Smooth muscle cell of the brain vasculature (primary cell): ENCODE data around the gene TXNRD3.
A peak's percentile ranks its signal among the peaks of the same experiment; 100 is the strongest.

Source experiments
- DNase-seq: peaks from one replicate; pipeline ENCODE4 v3.0.0-alpha.2; 2012; ENCODE audit warnings: low read depth, low spot score

The TXNRD3 gene

DNA sequence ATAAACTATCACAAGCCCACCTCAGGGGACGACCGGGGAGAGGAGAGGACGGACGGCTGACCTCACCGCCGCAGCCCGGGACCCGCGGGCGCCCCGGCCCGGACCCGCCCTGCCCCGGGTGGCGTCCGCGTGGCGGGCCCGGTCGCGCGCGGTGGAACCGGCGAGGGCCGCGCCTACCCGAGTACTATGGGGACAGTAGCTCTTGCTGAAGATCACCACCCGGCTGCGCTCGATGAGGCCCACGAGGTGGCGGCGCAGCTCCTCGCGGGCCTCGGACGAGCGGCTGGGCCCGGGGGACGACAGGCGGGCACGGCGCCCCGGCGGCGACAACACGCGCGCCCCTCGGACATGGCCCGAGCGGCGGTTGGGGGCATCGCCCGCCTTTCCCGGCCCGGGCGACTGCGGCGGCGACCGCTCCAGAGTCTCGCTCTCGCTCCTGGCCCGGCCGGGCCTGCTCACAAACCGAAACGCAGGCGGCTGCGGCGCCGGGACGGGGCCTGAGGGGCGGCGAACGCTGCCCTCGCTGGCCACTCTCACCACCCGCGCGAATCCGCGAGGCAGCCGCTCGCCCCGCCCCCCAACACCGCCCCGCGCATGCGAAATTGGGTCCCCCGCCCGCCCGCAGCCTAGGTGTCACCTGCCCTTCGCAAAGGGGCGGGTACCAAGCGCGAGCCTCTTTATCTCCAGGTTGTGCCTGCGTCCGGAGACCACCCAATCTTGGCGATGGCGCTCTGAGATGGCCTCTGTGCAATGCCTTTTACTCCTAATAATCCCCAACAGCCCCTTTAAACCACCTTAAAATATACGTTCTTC is at the start of gene TXNRD3:
TSS of gene TXNRD3 (minus strand) at position 554 of the 813 bp plus-strand sequence.
- DNase-seq: no peak

DNA sequence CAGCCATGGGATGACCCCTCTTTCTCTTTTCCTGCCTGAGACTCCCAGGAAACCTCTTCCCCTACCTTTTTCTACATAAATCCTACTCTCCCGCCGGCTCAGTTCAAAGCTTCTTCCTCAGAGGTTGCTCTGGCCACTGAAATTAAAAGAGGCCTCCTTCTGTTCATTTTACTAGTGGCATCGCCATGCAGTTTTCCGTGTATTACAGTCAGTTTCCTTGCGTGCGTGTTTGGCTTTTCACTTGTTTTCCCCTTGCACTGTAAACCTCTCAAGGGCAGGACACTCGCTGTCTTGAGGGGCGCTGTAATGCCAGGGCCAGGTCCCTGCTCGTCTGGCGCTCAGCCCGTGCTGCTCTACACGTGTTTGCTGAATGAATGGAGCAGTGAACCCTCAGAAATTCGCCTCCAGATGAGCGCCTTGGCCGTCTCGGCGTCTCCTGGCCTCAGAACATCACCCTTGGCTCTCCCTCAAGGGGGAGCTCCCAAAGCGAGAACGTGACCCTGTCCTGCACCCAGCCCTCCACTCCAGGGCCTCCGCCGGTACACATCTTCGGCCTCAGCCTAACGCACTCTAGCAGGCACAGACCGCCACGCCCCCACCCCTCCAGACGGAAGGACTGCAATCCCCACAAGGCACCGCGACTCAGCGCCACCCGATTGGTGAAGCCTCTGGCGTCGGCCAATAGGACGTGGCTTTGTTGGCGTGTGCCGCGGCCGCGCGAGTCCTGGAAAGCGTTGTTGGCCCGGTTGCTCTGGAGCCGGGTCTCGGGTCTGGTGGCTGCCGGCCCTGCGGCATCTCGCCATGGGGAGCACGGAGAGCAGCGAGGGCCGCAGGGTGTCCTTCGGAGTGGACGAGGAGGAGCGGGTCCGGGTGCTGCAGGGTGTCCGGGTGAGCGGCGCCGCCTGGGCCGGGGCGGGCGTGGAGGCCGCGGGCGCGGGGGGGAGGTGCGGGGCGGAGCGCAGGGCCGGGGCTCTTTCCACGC is 48.9 kb upstream of the TXNRD3 start, which contains the start of gene CHCHD6:
TSS of gene CHCHD6 (plus strand) at position 729 of the 982 bp plus-strand sequence. CDS start at position 802, 73 bp downstream.
- DNase-seq: peak; percentile 78

DNA sequence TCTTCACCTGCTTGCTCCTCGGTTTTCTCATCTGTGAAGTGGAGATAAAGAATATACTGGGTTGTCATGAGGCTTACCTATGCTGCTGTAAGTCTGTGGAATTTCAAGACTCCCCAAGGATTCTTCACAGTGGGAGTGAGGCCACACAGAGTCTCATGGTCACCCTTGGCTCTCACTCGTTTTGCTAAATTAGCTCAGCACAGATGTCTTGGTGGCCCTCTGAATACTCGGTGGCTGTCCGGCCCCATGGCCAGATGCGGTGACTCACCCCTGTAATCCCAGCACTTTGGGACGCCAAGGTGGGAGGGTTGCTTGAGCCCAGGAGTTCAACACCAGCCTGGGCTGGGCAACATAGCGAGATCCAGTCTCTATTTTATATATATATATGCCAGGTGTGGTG is 44.1 kb upstream of the TXNRD3 start:
- DNase-seq: no peak

DNA sequence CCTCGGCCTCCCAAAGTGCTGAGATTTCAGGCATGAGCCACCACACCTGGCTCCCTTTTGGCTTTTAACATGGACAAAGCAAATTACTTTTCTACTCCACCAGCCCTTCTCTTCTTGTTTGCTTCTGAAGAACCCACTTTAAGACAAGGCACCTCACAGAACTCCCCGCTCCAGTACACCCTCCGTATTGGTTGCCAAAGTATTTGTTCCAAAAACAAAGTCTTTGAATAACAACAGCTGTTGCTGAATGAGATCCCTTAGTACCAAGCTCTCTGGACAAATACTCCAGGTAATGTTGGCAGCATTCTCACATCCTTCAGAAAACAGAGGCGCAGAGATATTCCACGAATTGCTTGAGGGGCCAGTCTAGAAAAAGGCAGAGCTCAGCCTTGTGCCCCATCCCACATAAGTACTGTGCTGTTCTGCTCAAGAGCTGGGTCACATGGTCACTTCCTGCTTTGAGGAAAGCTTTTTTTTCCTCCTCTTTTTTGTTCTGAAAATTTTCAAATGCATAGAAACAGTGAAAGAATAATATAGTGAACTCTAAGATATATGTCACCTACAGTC is 41.9 kb upstream of the TXNRD3 start:
- DNase-seq: no peak

DNA sequence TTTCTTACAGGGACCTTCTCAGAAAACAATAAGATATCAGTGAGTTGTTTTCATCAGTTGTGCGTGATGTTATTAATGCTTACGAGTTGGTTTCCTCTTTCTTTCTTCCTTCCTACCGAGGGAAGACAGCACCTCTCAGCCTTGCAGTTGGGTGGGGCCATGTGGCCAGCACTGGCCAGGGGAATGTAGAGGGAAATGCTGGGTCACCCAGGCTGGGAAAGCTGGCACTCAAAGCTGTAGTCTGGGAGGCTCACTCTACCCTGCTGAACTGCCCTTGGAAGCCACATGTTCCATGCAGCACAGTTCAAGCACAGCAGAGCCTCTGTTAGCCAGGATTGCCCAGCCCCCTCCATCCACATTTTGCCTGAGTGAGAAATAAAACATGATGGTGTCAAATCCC is 39.0 kb upstream of the TXNRD3 start:
- no peak for DNase-seq

DNA sequence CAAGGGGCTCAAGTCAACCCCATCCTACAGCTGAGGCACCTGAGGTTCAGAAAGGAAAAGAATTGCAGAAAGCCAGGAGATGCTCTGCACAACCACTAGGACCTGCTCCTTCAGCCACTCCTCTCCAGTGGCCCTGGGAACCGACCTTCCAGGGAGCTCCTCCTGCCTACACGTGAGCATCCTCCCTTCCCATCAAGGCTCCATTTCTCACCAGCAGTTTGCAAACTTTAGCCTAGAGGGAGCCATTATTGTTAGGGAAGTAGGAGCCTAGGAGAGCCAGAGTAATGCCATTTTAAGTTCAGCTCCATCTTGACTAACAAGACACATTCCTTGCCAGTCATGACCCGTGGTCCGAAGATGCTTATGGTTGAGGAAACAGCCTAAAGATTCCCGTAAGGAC is 37.9 kb upstream of the TXNRD3 start:
- DNase-seq: no peak

DNA sequence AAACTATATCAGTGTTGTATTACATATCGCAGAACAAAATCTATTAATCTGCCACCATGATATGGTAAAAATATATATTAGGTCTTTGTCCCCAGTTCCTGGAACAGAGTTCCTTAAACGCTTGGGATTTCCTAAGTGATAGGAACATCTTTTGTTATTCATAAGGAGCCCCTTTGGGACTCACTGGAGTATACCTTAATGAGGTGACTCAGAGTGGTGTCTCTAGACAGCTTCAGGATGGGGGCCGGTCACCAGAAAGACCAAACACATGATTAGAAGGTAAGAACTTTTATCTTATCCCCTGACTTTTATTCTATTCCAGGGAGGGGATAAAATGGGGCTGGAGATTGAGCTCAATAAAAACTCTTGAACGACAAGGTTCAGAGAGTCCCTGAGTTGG is 36.8 kb upstream of the TXNRD3 start:
- DNase-seq: no peak

DNA sequence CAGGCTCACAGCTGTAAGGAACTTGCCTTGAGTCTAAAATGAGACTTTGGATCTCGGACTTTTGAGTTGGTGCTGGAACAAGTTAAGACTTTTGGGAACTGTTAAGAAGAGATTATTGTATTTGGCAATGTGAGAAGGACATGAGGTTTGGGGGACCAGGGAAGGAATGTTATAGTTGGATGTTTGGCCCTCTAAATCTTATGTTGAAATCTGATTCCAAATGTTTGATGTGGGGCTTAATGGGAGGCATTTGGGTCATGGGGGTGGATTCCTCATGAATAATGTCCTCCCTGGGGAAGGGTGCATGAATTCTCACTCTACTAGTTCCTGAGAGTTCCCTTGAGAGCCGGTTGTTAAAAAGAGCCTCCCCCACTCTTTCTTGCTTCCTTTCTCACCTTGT is 30.6 kb upstream of the TXNRD3 start:
- DNase-seq: no peak

DNA sequence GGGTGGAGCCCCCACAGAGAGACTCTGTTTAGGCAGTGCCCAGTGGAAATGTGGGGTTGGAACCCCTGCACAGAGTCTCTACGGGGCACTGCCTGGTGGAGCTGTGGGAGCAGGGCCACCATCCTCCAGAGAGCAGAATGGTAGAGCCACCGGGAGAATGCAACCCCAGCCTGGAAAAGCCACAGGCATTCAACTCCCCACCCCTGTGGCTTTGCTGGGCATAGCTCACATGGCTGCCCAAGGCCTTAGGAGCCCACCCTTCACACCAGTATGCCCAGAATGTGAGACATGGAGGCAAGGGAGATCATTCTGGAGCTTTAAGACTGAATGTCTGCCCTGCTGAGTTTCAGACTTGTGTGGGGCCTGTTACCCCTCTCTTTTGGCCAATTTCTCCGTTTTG is 30.1 kb upstream of the TXNRD3 start:
- DNase-seq: no peak

DNA sequence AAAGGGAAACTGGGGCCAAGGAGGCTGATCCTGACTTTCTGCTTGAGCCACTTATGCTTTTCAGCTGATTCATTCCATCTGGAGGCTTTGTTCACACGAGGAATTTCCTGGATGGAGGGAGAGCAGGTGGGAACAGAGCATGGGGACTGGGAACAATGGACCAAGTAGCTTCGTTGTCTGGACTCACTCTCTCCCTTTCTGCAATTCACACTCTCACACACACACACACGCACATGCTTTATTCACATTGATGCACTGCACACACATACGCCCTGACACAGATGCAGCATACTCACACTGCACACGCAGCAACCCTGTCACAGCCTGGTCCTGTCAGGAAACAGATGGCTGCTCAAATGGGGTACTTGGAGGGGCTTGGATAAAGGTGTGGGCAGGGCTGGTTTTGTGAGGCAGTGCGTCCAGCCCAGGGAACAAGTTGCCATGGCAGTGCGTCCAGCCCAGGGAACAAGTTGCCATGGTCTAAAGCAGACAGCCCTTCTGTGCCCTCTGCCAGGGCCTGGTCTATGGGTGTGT is 29.4 kb upstream of the TXNRD3 start:
- DNase-seq: no peak

DNA sequence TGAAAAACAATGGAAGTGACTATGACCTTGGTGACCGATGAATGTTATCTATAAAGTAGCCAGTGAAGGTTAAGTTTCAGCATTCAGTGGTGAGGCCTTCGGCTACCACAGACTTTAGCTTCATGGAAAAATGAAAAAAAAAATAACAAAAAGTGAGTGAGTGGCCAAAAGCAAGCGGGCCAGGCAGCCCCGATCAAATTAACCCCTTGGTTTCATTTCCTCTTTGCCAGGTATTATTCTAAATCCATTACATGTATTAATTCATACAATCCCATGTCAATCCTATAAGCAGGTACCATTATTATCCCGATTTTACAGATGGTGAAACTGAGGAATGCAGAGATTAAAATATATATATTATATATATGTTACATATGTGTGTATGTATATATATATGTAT is 28.1 kb upstream of the TXNRD3 start:
- DNase-seq: no peak

DNA sequence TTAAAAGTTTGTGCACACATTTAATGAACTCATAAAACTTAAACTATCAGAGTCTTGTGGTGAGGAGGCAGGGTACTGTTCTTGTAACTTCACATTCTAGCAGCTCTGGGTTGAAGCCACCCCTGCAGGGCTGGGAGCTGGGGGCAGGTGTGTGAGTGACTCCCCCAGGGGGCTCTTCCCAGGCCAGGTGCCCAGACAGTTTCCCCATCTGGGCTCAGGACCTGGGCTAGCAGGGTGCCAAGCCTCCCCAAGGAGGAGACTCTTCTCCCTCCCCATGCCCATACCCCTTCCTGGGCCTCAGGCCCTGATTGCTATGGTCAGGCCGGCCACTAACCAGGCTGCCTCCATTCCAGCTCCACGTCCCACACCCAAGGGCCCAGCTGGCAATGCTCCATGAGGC is 27.1 kb upstream of the TXNRD3 start:
- no peak for DNase-seq

DNA sequence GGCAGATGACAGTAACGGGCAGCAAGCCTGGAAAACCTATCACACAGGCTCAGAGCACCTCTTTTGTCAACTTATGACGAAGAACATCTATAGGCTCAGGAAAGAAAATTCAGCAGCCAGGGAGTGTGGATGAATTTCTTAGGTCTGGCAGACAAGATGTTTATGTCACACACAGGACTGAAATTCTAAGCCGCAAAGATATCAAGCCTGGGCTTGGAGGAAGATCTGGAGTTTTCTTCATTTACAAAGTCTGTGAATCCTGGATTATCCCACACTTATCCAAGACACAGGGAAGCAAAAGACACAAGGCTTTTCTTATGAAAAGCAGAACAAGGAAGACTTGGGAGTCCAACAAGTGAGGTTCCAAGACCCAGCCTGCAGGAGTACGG is 25.7 kb upstream of the TXNRD3 start:
- no peak for DNase-seq

DNA sequence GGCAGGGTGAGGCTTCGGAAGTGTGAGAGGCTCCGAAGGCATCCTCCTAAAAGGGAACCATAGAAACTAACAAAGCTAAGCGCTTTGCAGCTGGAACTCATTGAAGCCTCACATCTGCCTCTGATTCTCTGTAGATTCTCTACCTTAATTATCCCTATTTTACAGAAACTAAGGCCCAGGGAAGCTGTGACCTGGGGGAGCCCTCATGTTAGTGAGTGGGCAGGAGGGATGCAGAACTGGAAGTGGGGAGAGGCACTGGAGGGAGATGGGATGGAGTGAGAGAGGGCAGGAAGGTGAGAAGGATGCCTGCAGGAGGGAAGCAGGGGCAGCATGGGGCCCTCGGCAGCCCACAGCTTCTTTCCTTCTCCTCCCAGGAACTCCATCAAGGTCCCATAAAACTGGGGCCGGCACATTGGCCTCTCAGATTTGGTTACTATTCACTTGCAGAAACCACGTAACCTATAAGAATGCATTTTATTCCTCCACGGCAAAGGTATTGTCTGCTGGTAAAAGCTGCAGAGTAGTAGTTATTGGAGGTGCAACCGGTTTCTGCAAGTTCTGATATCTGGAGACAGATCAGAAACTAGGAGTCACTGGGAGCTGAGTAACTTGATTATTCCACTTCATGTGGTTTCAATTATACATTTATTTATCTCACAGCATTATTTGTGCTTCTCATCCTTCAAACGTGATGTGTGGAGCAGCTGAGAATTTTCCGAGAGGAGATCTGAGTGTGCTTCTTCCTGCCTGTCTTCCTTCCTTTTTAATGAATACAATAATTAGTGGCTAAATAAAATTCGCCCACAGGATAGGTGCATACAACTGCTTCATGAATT is 25.1 kb upstream of the TXNRD3 start:
- DNase-seq: no peak

DNA sequence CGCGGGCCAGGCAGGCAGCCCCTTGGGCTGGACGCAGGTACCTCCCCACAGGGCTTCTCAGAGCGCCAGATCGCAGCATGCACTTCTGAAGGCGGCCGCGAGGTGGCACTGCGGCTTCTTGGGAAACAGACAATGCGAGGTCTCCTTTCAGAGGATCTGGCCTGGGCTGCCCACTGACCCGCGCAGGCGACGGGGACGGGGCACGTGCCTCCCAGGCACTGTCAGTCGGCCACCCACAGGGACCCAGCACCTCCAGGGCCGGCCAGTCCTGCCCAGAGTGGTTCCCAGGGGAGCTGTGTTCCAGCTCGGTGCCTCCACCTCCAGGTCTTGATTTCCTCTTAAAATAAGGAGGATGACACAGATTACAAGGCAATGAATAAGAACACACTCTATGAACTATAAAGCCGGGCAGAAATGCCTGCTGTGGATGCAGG is 24.4 kb upstream of the TXNRD3 start:
- peak; percentile 55 for DNase-seq

DNA sequence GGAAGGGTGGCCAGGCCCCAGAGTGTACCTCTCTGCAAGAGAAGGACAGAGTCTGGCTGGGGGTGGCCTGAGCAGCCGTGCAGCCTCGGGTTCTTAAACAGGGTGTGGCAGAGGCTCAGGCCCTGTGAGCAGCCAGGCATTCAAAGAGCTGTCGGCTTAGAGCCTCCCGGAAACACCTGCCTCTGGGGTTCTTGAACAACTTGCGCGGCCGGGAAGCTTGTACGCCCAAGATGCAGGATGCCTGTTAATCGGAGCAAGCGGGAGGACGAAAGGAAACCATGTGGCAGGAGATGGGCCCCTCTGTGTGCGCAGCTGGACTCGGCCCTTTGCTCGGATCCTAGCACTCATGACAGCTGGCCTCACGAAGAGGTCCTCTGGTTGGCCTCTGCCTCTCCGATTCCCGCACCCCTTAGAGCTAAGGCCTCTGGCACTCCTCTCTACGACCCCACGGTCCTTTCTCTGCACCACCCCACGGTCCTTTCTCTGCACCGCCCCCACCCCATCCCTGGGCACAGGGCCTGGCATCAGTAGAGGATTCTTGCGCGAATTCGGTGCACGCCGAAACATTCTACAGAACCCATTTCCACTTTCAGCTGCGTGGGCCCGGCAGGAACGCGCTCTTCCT is 23.9 kb upstream of the TXNRD3 start:
- DNase-seq: no peak

DNA sequence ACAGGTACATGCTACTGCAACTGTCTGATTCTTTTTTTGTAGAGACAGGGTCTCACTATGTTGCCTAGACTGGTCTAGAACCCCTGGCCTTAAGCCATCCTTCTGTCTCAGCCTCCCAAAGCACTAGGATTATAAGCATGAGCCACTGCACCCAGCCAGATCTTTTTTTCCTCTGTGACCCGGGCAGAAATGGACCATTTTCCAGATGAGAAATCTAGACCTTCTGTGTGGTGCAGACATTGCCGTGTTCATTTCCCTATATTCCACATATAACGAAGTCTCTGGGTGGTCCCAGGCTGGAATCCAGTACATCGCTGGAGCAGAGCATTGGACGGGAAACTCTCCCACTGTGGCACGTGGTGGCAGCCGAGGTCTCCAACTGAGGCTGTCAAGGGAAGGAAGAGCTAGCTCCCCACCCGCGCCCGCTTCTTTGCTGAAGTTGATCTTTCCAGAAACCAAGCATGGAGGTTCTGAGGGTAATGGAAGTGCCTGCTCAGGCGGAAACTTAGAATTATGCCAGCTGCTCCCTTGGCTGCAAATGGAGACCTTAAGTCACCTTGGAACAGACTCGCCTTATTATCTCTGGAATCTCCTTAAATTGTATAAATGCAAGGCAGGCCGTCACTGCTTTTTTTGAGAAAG is 23.1 kb upstream of the TXNRD3 start:
- no peak for DNase-seq

DNA sequence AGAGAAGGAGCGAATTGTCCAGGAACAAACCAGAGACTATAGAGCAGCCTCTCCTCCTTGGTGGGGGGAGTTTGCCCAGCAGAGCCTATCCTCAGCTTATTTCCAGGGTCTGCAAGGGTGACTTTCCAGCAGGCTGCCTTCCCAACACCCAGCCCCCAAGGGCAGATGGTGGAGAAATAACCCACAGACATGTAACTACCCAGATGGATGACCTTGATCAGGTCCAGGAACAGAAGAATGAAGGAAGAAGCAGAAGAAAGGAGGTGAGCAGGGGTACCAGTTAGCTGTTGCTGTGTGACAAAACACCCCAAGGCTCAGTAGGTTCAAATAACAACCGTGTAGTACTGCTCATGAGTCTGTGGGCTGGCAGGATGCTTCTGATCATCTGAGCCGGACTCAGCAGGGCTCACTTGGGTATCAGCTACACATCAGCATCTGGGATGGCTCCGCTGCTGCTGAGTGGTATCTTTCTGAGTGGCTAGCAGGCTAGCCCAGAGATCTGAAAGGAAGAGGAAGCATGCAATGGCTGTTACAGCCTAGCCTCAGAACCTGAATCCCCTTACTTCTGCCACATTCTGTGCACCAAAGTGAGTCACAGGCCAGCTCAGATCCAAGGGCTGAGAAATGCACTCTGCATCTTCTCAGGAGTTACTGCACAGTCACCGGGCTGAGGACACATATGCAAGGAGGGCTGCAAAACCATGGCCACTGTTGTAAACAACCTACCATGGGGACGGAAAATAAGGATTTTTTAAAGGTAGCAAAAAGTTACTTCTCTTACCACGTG is 22.2 kb upstream of the TXNRD3 start:
- no peak for DNase-seq

DNA sequence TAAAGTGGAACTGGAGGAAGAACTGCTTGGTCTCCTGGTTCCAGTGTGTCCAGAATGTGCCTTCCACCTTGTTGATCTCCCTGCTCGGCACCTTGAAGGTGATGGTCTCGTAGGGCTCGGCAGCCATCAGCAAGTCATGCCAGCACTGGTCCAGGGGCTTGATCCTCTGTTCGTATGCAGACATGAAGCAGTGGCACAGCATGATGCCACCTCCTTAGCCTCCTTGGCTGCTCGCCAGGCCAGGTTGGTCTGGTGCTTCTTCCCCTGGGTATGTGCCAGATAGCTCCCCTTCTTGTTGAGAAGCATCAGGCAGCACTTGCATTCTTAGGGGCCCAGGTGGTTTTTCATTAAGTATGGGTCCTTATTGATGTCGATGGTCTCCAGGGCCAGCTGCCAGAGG is 17.8 kb upstream of the TXNRD3 start:
- DNase-seq: no peak
